Thyroid gland (tissue), 4 donors: ENCODE results near the gene TRIM67.

Experiments
- POLR2A ChIP-seq, 2 donors: fragments of 450-650 bp; IDR thresholded peaks; one replicate each; pipeline ENCODE4 v1.6.1; 2017; ENCODE audit warnings: antibody characterized with exemption in 2 of 2, mild to moderate bottlenecking in 2 of 2, moderate library complexity in 1 of 2
- TF ChIP-seq, protein P1 (sequence below), 6 experiments: fragments of 200-600 bp in 3 of 6; fragments of 450-650 bp in 3 of 6; sonication (generic) in 3 of 6; IDR thresholded peaks; one replicate each; pipeline ENCODE4 v1.5.1; 2016 to 2019; ENCODE audit warnings: antibody characterized with exemption in 6 of 6, mild to moderate bottlenecking in 2 of 6, inconsistent platforms in 1 of 6, moderate library complexity in 1 of 6

DNA sequence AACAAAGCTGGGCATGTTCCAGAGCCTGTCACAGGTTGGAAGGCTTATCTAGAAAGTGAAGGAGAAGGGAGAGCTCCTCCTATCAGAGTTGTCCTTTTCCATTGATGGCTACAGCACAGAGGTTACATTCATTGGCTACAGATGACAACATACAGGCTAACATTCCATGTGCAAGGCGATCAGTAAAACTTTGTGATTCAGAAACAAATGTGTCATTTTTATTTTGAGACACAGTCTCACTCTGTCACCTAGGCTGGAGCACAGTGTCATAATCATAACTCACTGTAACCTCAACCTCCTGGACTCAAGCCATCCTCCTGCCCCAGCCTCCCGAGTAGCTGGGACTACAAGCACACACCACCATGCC, 32.6 kb downstream of the TRIM67 start:
- TF ChIP-seq, protein P1, sequence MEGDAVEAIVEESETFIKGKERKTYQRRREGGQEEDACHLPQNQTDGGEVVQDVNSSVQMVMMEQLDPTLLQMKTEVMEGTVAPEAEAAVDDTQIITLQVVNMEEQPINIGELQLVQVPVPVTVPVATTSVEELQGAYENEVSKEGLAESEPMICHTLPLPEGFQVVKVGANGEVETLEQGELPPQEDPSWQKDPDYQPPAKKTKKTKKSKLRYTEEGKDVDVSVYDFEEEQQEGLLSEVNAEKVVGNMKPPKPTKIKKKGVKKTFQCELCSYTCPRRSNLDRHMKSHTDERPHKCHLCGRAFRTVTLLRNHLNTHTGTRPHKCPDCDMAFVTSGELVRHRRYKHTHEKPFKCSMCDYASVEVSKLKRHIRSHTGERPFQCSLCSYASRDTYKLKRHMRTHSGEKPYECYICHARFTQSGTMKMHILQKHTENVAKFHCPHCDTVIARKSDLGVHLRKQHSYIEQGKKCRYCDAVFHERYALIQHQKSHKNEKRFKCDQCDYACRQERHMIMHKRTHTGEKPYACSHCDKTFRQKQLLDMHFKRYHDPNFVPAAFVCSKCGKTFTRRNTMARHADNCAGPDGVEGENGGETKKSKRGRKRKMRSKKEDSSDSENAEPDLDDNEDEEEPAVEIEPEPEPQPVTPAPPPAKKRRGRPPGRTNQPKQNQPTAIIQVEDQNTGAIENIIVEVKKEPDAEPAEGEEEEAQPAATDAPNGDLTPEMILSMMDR (IDR thresholded peaks at IDR 0.05) = no peak
- no peak for TF ChIP-seq POLR2A (IDR thresholded peaks at IDR 0.05)
